HepG2 (cell line): ENCODE data around the gene ATRIP. TPM values are rescaled to one million over a fixed set of nuclear protein-coding genes. Genes with fewer than 3 reads are reported as not detected.

ENCODE experiments used
- FOSL2 ChIP-seq: sonication (generic); formaldehyde crosslinking; IDR thresholded peaks from 2 replicates; pipeline ENCODE4 v1.4.0; 2020; ENCODE audit warnings: missing genetic modification reagents
- GABPA ChIP-seq, 2 experiments: IDR thresholded peaks; 2 replicates each; pipeline ENCODE4 v1.6.1; 2011 to 2016; ENCODE audit warnings: low read depth in 2 of 2, low read length in 1 of 2, missing biosample characterization in 1 of 2, missing genetic modification characterization in 1 of 2
- HNRNPK ChIP-seq: fragments of 200-400 bp; formaldehyde crosslinking; IDR thresholded peaks from 2 replicates; pipeline ENCODE4 v1.6.1; 2018; ENCODE audit warnings: low read length, low read depth, moderate library complexity, mild to moderate bottlenecking; ENCODE audit not compliant: poor library complexity, severe bottlenecking
- KDM2A ChIP-seq: sonication (generic); formaldehyde crosslinking; IDR thresholded peaks from 2 replicates; pipeline ENCODE4 v1.4.0; 2020; ENCODE audit warnings: low read depth, missing genetic modification reagents, borderline replicate concordance
- RAD21 ChIP-seq: fragments of 450-650 bp; formaldehyde crosslinking; IDR thresholded peaks from 2 replicates; pipeline ENCODE4 v1.5.0; 2020; ENCODE audit warnings: mild to moderate bottlenecking
- RXRA ChIP-seq: sonication (generic); formaldehyde crosslinking; IDR thresholded peaks from 2 replicates; pipeline ENCODE4 v1.5.1; 2020; ENCODE audit warnings: missing genetic modification reagents
- RXRB ChIP-seq: IDR thresholded peaks from 2 replicates; pipeline ENCODE4 v1.6.1; 2016; ENCODE audit warnings: borderline replicate concordance, missing genetic modification reagents, missing compliant biosample characterization
- SOX6 ChIP-seq, 2 experiments: fragments of 450-650 bp in 1 of 2; sonication (generic) in 1 of 2; formaldehyde crosslinking in 1 of 2; IDR thresholded peaks; 2 replicates each; pipeline versions ENCODE4 v1.4.0 to v1.6.1; 2017 to 2020; ENCODE audit warnings: antibody characterized with exemption in 1 of 2, mild to moderate bottlenecking in 1 of 2, missing genetic modification reagents in 1 of 2
- ZBTB20 ChIP-seq: sonication (generic); formaldehyde crosslinking; IDR thresholded peaks from 2 replicates; pipeline ENCODE4 v1.8.1; 2023; ENCODE audit warnings: missing genetic modification reagents, low read depth, mild to moderate bottlenecking, borderline replicate concordance
- ZNF367 ChIP-seq: sonication (generic); formaldehyde crosslinking; IDR thresholded peaks from 2 replicates; pipeline ENCODE4 v1.4.0; 2020; ENCODE audit warnings: missing genetic modification reagents, borderline replicate concordance
- polyA plus RNA-seq, 8 experiments: library from polyadenylated mRNA; depleted of rRNA in 3 of 8; stranded (reverse) in 7 of 8; unstranded in 1 of 8; fragments of >200 nt; fragmentation: Illumina TruSeq in 4 of 8; extraction: Trizol in 4 of 8; gene quantifications; 2 replicates each; pipeline versions ENCODE4 v1.2.1 to v1.2.3, GENCODE V29; 2011 to 2016; ENCODE audit warnings: low read depth in 4 of 8, missing spikeins in 1 of 8, mixed read lengths in 1 of 8; ENCODE audit not compliant: insufficient read depth in 1 of 8
- total RNA-seq, 5 experiments: library from RNA; depleted of rRNA; stranded (reverse); fragments of >200 nt; fragmentation: Illumina TruSeq; extraction: Trizol; gene quantifications; 2 replicates each; pipeline ENCODE4 v1.2.3, GENCODE V29; 2016; ENCODE audit warnings: low read depth in 1 of 5
- TF ChIP-seq, protein P1 (sequence below): IDR thresholded peaks from 2 replicates; pipeline ENCODE4 v1.6.1; 2016; ENCODE audit warnings: low read depth
- TF ChIP-seq, protein P2 (sequence below): sonication (generic); formaldehyde crosslinking; IDR thresholded peaks from 2 replicates; pipeline ENCODE4 v1.5.0; 2020; ENCODE audit warnings: mild to moderate bottlenecking, missing genetic modification reagents
- TF ChIP-seq, protein P3 (sequence below): sonication (generic); formaldehyde crosslinking; IDR thresholded peaks from 2 replicates; pipeline ENCODE4 v1.9.0; 2022; ENCODE audit warnings: missing genetic modification reagents, mild to moderate bottlenecking, borderline replicate concordance
- TF ChIP-seq, protein P4 (sequence below), 2 experiments: sonication (generic) in 1 of 2; formaldehyde crosslinking in 1 of 2; IDR thresholded peaks; 2 replicates each; pipeline versions ENCODE4 v1.4.0 to v1.6.1; 2018 to 2020; ENCODE audit warnings: missing genetic modification reagents in 2 of 2, borderline replicate concordance in 1 of 2, low read depth in 1 of 2, mild to moderate bottlenecking in 1 of 2, missing biosample characterization in 1 of 2

Gene ATRIP
- total and polyA plus RNA-seq, 2 of the 13 experiments (the other 11 are each of a cell fraction or from before 2014, with no cell fraction given): 5.1 to 12.5 TPM

DNA sequence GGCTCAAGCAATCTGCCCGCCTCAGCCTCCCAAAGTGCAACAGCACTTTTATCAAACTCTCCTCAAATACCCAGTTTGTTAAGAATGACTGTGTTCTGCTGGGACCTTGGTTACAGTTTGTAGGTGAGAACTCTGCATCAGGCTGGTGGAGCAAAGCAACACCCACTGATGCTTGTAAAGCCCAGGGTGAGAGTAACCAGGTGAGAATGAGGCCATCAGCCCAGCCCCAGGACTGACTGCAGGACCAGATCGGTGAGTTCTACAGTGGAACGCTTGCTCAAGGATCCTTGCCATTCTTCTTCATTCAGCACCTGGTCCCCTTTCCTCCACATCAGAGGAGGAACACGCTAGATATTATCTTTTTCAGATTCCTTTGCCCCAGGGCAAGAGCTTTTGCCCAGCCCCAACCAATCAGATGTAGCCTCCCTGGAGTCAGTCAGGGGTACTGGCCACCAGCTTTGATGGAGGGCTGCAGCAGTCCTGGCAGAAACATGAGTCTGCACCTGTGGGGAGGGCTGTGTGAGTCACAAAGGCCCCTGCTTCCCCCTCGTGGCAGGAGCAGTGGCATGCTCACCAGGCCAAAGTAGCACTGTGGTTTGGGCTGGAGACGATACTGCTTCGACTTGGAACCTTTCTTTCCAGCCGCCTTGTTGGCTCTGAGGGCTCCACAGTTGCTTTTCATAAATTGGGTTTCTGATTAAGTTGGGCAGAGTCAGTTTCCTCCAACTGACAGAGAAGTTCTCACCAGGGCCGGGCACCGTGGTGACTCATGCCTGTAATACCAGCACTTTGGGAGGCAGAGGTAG is 60.9 kb downstream of the ATRIP start (continued):
- TF ChIP-seq GABPA (IDR thresholded peaks at IDR 0.05; ENCODE audit: low read depth, low read length) (no peak), GABPA (CRISPR knock-in tag; IDR thresholded peaks at IDR 0.05; ENCODE audit: low read depth) (peak; percentile 20; the same call in 1 of the 2 replicates), RXRA (CRISPR knock-in tag) (peak; percentile 72), FOSL2 (CRISPR knock-in tag) (peak; percentile 85), ZBTB20 (CRISPR knock-in tag) (0 out of 2 replicates have a peak, but pooled peaks have one; percentile 58), RAD21 (CRISPR knock-in tag) (peak; percentile 95), RXRB (peak; percentile 51; the same call in 1 of the 2 replicates), KDM2A (CRISPR knock-in tag) (peak; percentile 82), HNRNPK (no peak), SOX6 (IDR thresholded peaks at IDR 0.05) (no peak), SOX6 (CRISPR knock-in tag; IDR thresholded peaks at IDR 0.05) (peak; percentile 26; the same call in 1 of the 2 replicates), ZNF367 (CRISPR knock-in tag) (no peak)
- TF ChIP-seq, protein P1, sequence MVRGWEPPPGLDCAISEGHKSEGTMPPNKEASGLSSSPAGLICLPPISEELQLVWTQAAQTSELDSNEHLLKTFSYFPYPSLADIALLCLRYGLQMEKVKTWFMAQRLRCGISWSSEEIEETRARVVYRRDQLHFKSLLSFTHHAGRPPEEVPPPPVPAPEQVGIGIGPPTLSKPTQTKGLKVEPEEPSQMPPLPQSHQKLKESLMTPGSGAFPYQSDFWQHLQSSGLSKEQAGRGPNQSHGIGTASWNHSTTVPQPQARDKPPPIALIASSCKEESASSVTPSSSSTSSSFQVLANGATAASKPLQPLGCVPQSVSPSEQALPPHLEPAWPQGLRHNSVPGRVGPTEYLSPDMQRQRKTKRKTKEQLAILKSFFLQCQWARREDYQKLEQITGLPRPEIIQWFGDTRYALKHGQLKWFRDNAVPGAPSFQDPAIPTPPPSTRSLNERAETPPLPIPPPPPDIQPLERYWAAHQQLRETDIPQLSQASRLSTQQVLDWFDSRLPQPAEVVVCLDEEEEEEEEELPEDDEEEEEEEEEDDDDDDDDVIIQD (CRISPR knock-in tag): peak; percentile 41; the same call in 1 of the 2 replicates
- TF ChIP-seq, protein P2, sequence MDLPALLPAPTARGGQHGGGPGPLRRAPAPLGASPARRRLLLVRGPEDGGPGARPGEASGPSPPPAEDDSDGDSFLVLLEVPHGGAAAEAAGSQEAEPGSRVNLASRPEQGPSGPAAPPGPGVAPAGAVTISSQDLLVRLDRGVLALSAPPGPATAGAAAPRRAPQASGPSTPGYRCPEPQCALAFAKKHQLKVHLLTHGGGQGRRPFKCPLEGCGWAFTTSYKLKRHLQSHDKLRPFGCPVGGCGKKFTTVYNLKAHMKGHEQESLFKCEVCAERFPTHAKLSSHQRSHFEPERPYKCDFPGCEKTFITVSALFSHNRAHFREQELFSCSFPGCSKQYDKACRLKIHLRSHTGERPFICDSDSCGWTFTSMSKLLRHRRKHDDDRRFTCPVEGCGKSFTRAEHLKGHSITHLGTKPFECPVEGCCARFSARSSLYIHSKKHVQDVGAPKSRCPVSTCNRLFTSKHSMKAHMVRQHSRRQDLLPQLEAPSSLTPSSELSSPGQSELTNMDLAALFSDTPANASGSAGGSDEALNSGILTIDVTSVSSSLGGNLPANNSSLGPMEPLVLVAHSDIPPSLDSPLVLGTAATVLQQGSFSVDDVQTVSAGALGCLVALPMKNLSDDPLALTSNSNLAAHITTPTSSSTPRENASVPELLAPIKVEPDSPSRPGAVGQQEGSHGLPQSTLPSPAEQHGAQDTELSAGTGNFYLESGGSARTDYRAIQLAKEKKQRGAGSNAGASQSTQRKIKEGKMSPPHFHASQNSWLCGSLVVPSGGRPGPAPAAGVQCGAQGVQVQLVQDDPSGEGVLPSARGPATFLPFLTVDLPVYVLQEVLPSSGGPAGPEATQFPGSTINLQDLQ: no peak
- TF ChIP-seq, protein P3, sequence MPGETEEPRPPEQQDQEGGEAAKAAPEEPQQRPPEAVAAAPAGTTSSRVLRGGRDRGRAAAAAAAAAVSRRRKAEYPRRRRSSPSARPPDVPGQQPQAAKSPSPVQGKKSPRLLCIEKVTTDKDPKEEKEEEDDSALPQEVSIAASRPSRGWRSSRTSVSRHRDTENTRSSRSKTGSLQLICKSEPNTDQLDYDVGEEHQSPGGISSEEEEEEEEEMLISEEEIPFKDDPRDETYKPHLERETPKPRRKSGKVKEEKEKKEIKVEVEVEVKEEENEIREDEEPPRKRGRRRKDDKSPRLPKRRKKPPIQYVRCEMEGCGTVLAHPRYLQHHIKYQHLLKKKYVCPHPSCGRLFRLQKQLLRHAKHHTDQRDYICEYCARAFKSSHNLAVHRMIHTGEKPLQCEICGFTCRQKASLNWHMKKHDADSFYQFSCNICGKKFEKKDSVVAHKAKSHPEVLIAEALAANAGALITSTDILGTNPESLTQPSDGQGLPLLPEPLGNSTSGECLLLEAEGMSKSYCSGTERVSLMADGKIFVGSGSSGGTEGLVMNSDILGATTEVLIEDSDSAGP: 0 out of 2 replicates have a peak, but pooled peaks have one; percentile 19
- TF ChIP-seq, protein P4, sequence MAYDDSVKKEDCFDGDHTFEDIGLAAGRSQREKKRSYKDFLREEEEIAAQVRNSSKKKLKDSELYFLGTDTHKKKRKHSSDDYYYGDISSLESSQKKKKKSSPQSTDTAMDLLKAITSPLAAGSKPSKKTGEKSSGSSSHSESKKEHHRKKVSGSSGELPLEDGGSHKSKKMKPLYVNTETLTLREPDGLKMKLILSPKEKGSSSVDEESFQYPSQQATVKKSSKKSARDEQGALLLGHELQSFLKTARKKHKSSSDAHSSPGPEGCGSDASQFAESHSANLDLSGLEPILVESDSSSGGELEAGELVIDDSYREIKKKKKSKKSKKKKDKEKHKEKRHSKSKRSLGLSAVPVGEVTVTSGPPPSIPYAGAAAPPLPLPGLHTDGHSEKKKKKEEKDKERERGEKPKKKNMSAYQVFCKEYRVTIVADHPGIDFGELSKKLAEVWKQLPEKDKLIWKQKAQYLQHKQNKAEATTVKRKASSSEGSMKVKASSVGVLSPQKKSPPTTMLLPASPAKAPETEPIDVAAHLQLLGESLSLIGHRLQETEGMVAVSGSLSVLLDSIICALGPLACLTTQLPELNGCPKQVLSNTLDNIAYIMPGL (CRISPR knock-in tag; IDR thresholded peaks at IDR 0.05; ENCODE audit: borderline replicate concordance in 1 of 2, low read depth in 1 of 2): peak; percentile 59 to 79; a peak in 3 of 4 replicates
